GM12801 (cell line): Measurements from ENCODE around the gene ECHDC3.
A peak's percentile ranks its signal among the peaks of the same experiment; 100 is the strongest.

Source experiments
- TF ChIP-seq, protein P1 (sequence below): IDR thresholded peaks from one replicate; pipeline ENCODE4 v1.5.1; 2011; ENCODE audit warnings: control low read depth; ENCODE audit not compliant: insufficient read length; ENCODE audit errors: extremely low read depth

ECHDC3 gene

DNA sequence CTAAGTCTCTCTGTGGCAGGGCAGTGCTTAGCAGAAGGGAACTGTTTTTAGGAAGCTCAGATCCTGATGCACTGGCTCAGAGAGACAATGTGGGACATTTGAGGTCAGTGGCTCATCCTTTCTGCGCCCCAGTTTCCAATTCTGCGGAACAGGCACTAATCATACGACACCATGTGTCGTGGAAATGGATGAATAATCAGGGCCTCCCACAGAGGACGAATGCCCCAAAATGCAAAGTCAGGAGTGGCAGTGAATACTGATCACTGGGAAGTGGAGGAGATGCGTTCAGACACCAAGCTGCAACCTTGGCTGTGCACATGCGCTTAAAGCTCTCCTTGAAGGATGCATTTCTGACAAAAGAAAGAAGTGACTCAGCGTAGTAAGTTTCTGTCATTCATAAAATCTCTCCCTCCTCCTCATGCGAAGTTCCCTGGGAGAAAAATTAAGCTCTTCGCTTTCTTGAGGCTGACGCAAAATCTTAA lies 21.9 kb upstream of the ECHDC3 start:
- TF ChIP-seq, protein P1, sequence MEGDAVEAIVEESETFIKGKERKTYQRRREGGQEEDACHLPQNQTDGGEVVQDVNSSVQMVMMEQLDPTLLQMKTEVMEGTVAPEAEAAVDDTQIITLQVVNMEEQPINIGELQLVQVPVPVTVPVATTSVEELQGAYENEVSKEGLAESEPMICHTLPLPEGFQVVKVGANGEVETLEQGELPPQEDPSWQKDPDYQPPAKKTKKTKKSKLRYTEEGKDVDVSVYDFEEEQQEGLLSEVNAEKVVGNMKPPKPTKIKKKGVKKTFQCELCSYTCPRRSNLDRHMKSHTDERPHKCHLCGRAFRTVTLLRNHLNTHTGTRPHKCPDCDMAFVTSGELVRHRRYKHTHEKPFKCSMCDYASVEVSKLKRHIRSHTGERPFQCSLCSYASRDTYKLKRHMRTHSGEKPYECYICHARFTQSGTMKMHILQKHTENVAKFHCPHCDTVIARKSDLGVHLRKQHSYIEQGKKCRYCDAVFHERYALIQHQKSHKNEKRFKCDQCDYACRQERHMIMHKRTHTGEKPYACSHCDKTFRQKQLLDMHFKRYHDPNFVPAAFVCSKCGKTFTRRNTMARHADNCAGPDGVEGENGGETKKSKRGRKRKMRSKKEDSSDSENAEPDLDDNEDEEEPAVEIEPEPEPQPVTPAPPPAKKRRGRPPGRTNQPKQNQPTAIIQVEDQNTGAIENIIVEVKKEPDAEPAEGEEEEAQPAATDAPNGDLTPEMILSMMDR = no peak

DNA sequence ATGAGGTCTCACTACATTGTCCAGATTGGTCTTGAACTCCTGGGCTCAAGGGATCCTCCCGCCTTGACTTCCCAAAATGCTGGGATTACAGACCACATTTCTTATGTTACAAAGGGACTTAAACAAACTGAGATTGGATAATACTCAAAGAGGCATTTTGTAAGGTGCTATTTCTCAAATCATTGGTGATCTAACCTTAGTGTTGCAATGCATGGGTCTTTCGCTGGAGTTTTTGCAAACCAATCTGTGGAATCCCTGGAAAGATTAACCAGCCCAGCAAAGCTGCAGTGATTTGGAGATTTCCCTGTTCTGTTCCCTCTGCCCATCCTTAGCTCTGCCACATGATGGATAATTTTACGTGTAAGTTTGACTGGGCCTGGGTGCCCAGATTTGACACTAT lies 20.4 kb upstream of the ECHDC3 start:
- TF ChIP-seq, protein P1 = no peak

DNA sequence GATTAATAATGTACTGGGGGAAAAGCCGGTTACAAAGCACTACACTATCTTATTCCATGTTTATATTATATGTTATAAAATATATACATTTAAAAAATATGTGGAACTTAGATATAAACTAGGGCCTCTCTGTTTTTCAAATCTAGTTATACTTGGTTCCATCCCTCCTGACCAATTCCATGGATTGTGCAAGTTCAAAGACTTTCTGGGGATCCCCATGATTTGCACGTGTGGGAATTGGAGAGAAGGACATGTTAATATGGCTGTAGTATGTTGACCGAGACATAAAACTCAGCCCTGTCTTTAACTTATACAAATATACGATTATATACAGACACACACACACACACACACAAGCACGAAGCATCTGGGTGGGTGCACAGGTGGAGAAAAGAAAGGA lies 18.8 kb upstream of the ECHDC3 start:
- TF ChIP-seq, protein P1 = no peak

DNA sequence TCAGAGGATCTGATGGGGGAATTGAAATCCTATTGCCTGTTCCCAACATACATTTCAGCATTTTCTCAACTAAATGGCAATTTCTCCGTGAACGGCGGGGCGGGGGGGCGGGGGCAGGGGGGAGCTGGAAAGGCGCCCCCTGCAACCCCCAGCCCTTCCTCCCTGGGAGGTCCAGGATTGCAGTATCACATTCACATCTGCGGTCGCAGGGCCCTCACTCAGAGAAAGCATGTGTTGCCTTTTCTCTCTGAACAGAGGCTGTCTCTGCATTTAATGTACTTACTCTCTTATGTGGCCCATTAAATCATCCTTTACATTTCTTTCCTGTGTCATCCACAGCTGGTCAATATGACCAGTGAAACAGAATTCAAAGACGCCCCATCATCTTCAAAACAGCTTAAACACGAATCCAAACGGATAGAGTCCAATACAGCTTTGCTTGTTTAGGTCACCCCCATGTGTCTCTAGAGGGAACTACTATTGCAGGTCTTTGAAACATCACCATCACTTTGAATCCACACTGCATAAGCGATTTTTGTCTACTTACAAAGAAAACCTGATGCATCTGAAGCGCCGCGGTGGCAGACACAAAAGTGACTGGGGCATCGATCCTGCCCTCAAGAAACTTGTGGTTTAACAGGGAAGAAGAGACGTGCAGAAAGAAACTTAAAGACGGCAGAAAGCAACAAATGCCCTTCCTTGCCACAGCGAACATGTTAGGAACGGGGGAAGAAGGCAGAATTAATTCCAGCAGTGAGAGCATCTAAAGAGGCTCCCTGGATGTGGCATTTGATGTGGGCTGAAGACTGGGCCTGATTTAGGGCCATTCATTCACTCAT lies 17.0 kb upstream of the ECHDC3 start:
- TF ChIP-seq, protein P1 = peak; percentile 42

GRCh38 chr10:11725912-11726311 lies 16.3 kb upstream of the ECHDC3 start:
- TF ChIP-seq, protein P1 = no peak

DNA sequence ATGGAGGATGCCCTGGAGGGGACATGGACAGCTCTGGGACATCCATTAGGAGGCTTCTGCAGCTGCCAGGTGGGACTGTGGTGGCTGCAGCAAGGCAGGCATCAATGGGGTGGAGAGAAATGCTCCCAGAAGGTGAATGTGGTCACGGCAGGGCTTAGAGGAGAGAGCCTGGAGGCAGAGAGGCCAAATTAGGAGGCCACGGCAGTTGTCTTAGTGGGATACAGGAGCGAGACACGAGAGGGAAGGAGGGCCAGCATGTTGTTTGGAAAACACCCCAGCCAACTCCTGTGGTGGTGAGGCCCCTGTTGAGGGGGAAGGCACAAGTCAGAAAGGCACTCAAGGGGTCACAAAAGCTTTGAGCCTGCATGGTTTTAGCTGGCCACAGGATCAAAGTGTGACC lies 14.6 kb upstream of the ECHDC3 start:
- TF ChIP-seq, protein P1 = no peak

- TF ChIP-seq, protein P1 = no peak
Observed at GRCh38 chr10:11728353-11728752, 13.8 kb upstream of the ECHDC3 start.
